Fibroblast of peridontal ligament (primary cell): Measurements from ENCODE around the gene CAB39L.
"Not testable (repeated sequence)": the region's sequence is repeated elsewhere in the genome, so short reads cannot be mapped to it uniquely, and the experiment has no call there.

Source experiments
- DNase-seq: peaks from one replicate; pipeline ENCODE4 v3.0.0-alpha.2; 2010; ENCODE audit errors: extremely low read depth

CAB39L gene

GRCh38 chr13:49348751-49349150 is 95.1 kb downstream of the CAB39L start:
- no peak for DNase-seq

- no peak for DNase-seq
Observed at GRCh38 chr13:49347650-49348385, 96.0 kb downstream of the CAB39L start.

- no peak for DNase-seq
Observed at GRCh38 chr13:49346460-49346859, 97.4 kb downstream of the CAB39L start.

- DNase-seq, result no peak
Observed at GRCh38 chr13:49343731-49344130, 100.1 kb downstream of the CAB39L start.

- no peak for DNase-seq
Observed at GRCh38 chr13:49343255-49343654, 100.6 kb downstream of the CAB39L start.

GRCh38 chr13:49342454-49342853 is 101.4 kb downstream of the CAB39L start:
- no peak for DNase-seq

- no peak for DNase-seq
Observed at GRCh38 chr13:49341941-49342340, 101.9 kb downstream of the CAB39L start.

- DNase-seq, result no peak
Observed at GRCh38 chr13:49341517-49341916, 102.3 kb downstream of the CAB39L start.

- DNase-seq, result no peak
Observed at GRCh38 chr13:49340161-49340560, 103.7 kb downstream of the CAB39L start.

- no peak for DNase-seq
Observed at GRCh38 chr13:49336655-49337054, 107.2 kb downstream of the CAB39L start.

- no peak for DNase-seq
Observed at GRCh38 chr13:49330546-49330864, 113.4 kb downstream of the CAB39L start.

GRCh38 chr13:49329831-49330545 is 113.9 kb downstream of the CAB39L start:
- DNase-seq, result no peak

- DNase-seq, result not testable (repeated sequence)
Observed at GRCh38 chr13:49327145-49327544, 116.7 kb downstream of the CAB39L start.

- DNase-seq, result no peak
Observed at GRCh38 chr13:49326222-49326917, 117.5 kb downstream of the CAB39L start.

GRCh38 chr13:49323344-49323743 is 120.5 kb downstream of the CAB39L start:
- no peak for DNase-seq

GRCh38 chr13:49322702-49323101 is 121.2 kb downstream of the CAB39L start:
- no peak for DNase-seq

GRCh38 chr13:49320975-49321374 is 122.9 kb downstream of the CAB39L start:
- DNase-seq, result no peak

GRCh38 chr13:49319951-49320350 is 123.9 kb downstream of the CAB39L start:
- DNase-seq, result no peak

GRCh38 chr13:49319551-49319950 is 124.3 kb downstream of the CAB39L start:
- DNase-seq, result peak; percentile 88

GRCh38 chr13:49315756-49316482 is 127.9 kb downstream of the CAB39L start:
- no peak for DNase-seq

- no peak for DNase-seq
Observed at GRCh38 chr13:49315036-49315565, 128.8 kb downstream of the CAB39L start.

- DNase-seq, result no peak
Observed at GRCh38 chr13:49314344-49314882, 129.5 kb downstream of the CAB39L start.
